HL-60 (cell line): ENCODE data around the gene POLR2J3.
"Not testable (repeated sequence)": the region's sequence is repeated elsewhere in the genome, so short reads cannot be mapped to it uniquely, and the experiment has no call there.

Experiments used
- DNase-seq, 2 experiments: peaks; one replicate each; pipeline ENCODE4 v3.0.0-alpha.2; 2010 to 2020; ENCODE audit warnings: low read depth in 1 of 2, low spot score in 1 of 2
- H3K27ac ChIP-seq: fragments of 250-450 bp; sonication (Bioruptor Pico); replicated peaks from 2 replicates; pipeline ENCODE4 v1.5.1; 2020; ENCODE audit warnings: mild to moderate bottlenecking, moderate library complexity
- H3K27me3 ChIP-seq: fragments of 250-450 bp; sonication (Bioruptor Pico); 2 replicates; pipeline ENCODE4 v1.5.1; 2021; ENCODE audit warnings: mild to moderate bottlenecking, moderate library complexity; ENCODE audit not compliant: insufficient read depth, poor library complexity, severe bottlenecking
- H3K4me3 ChIP-seq: replicated peaks from 2 replicates; pipeline ENCODE4 v1.5.1; 2011; ENCODE audit warnings: mild to moderate bottlenecking, control low read depth, low read length; ENCODE audit not compliant: insufficient read depth

POLR2J3 gene

DNA sequence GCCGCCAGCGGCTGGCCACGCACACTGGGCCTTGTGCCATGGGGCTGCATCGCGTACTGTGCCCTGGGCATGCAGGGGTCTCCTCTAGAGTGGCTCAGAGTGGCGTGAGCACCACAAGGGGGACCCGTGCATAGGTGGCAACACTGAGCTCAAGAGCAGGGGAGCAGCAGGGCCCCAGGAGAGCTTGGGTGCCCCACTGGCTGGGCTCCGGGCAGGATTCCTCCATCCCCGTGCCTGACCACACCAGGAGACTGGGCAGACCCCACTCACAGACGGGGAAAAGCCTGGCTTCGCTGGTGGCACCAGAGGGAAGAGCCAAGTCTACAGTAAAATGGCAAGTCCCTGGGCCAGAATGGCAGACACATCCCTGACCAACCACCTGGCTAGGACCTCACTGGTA is 3.8 kb downstream of the POLR2J3 start:
- not testable (repeated sequence) for H3K27ac ChIP-seq, H3K4me3 ChIP-seq, DNase-seq, H3K27me3 ChIP-seq

DNA sequence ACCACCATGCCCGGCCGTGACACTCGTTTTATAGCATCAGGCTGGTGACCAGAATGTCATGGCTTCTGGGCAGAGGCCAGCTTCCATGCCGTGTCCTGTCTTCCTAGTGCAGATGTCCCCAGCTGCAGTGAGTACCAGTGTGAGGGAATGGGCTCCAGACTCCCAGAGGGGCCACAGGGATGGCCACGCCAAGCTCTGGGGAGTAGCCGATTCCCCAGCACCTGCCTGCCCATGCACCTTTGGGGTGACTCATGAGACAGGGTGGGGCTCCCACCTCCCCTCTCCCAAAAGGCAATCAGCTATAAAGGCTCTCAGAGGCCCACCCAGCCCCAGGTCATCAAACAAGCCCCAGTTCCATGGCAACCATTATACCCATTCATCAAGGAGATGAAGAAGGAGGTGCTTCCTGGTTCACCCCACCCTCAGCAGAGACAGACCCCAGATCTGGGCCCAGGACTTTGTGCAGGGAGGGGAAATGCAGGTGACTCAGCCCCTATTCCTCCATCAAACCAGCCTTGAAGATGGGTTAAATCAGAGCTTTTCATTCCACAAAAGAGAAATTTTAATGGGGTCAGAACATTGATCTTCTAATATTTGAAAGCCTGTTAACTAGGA is 21.5 kb downstream of the POLR2J3 start, which contains the start of gene SPDYE2:
TSS of gene SPDYE2 (plus strand) at position 419 of the 615 bp plus-strand sequence. CDS start 2,030 bp downstream, outside the sequence.
- H3K27ac ChIP-seq, H3K4me3 ChIP-seq, H3K27me3 ChIP-seq, DNase-seq: not testable (repeated sequence)

DNA sequence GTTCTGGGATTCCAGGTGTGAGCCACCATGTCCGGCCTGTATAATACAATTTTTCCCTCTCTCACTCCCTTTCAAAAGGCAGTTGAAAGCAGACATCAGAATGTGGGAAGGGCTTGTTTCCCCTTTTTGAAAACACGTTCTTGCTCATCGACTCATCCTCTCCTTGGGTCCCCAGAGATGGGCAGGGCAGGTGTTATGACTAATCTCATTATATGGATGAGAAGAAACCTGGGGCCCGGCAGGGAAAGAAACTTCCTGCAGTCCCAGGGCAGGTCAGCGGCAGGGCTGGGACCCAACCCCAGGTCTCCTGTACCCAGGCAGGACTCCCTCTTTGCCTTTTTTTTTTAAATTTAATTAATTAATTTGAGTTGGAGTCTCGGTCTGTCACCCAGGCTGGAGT is 26.0 kb downstream of the POLR2J3 start:
- not testable (repeated sequence) for H3K27ac ChIP-seq, H3K4me3 ChIP-seq, H3K27me3 ChIP-seq, DNase-seq

DNA sequence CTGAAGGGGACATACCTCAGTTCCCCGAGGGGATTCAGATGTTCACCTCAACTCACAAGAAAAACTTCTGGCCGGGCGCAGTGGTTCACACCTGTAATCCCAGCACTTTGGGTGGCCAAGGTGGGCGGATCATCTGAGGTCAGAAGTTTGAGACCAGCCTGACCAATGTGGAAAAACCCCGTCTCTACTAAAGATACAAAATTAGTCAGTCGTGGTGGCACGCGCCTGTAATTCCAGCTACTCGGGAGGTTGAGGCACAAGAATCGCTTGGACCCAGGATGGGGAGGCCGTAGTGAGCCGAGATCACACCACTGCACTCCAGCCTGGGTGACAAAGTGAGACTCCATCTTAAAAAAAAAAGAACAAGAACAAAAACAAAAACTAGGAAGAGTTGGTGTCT is 27.1 kb downstream of the POLR2J3 start:
- not testable (repeated sequence) for H3K27ac ChIP-seq, H3K4me3 ChIP-seq, DNase-seq, H3K27me3 ChIP-seq

DNA sequence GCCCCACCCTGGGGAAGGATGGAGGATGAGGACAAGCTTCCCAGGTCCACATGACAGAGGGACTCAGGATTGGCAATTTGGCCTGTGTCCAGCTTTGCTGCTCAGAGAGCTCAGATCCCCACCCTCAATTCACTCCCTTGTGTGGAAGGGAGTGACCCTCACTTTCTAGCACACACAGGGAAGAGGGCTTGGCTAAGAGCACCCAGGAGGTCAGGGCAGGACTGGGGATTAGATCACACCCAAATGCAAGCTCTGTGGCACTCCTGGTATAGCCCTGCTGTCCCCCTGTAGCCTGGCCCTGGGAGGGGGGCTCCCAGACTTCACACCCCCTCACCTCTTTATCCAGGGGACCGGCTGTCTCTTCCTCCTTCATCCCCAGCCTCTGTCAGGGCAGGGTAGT is 28.0 kb downstream of the POLR2J3 start:
- DNase-seq, H3K4me3 ChIP-seq, H3K27me3 ChIP-seq, H3K27ac ChIP-seq: not testable (repeated sequence)

DNA sequence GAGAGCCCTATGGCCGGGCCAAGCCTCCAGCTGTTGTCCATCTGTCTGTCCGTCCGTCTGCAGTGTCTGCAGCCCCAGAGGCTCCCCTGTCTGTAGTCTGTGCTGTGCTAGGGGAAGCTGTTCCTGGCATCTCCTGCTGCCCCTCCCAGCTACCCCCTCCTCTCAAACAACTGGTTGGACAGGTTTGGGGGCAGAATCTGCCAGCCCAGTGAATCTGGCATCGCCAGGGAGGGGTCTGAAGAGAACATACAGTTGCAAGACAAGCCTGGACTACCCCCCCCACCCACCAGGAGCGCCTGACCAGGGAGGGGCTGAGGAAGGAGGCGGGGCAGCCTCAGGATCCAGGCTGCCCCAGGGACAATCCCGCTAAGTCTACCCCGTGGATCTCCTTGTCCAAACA is 28.8 kb downstream of the POLR2J3 start, which contains the start of gene UPK3BL2:
TSS of gene UPK3BL2 (minus strand) at position 101 of the 400 bp plus-strand sequence. CDS start at position 41, 60 bp downstream.
- not testable (repeated sequence) for H3K27ac ChIP-seq, H3K27me3 ChIP-seq, H3K4me3 ChIP-seq, DNase-seq

DNA sequence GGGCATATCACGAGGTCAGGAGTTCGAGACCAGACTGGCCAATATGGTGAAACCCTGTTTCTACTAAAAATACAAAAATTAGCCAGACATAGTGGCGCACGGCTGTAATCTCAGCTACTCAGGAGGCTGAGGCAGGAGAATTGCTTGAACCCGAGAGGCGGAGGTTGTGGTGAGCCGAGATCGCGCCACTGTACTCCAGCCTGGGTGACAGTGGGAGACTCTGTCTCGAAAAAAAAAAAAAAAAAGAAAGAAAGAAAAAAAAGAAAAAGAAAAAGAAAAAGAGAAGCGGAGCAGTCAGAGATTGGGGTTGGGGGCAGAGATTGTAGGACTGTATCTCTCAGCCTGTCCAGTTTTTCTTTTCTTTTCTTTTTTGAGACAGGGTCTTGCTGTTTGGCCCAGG is 29.6 kb downstream of the POLR2J3 start:
- not testable (repeated sequence) for H3K27ac ChIP-seq, H3K4me3 ChIP-seq, DNase-seq, H3K27me3 ChIP-seq

DNA sequence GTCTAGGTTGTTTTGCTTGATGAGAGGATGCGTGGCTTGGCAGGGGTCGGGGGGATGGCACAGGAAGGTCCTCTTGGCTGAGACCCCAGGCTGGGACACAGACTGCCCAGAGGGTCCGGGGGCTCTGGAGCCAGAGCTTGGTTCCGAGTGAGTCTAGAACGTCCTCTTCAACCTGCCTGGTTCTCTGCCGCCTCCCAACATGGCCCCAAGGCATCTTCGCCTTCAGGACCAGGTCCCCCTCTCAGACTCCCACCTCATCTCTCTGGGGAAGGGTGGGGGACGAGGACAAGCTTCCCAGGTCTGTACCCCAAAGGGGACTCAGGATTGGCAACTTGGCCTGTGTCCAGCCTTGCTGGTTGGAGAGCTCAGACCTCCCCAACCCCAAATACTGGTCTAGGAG is 30.3 kb downstream of the POLR2J3 start:
- H3K4me3 ChIP-seq, H3K27ac ChIP-seq, H3K27me3 ChIP-seq, DNase-seq: not testable (repeated sequence)

DNA sequence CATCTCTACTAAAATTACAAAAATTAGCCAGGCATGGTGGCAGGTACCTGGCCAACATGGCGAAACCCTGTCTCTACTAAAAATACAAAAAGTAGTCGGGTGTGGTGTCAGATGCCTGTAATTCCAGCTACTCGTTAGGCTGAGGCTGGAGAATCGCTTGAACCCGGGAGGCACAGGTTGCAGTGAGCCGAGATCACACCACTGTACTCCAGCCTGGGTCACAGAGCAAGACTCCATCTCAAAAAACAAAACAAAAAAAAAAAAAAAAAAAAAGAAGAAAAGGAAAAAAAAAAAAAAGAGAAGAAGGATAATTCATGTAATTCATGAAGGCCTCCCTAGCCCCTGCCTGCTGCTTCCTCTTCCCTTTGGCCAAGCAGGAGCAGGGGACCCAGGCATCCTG is 31.8 kb downstream of the POLR2J3 start:
- H3K27me3 ChIP-seq, H3K4me3 ChIP-seq, H3K27ac ChIP-seq: not testable (repeated sequence)
- DNase-seq, result peak in 1 of 2 experiments; percentile 0

DNA sequence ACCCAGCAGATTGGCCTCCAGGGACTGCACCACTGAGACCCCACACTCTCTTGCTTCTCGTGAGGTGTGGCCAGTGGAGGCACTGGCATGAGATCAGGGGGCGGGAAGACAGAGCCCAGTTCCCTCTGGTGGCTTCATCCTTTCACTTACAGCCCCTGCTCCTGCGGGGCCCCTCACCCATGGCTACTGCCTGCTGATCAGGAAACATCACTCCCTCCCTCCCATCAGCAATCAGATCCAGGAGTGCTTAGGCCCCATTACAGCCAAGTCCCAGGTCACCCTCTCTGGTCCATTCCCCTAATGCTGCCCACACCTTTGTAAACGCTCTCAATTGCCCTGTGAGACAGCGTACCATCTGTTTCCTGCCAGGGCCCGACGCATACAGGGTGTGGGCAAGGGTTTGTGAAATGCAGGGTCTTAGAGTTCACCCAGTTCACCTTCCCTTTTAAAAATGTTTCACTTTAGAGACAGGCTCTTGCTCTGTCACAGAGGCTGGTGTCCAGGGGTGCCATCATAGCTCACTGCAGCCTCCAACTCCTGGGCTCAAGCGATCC is 37.2 kb downstream of the POLR2J3 start:
- not testable (repeated sequence) for DNase-seq, H3K27me3 ChIP-seq, H3K27ac ChIP-seq, H3K4me3 ChIP-seq

DNA sequence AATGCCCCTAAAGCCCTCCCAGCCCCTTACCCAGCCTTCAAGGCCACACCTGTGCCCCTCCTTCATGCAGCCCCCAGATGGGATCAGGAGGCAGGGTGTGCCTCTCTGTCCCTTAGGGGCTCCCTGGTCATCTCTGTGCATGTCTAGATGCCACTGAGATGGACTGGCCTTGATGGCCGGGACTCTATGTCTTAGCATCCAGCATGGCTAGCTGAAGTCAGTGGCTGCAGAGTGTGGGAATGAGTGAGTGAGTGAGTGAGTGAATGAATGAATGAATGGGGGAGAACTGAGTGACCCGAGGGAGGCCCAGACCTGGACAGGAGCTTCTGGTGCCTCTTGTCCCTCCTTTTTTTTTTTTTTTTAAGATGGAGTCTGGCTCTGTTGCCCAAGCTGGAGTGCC is 40.3 kb downstream of the POLR2J3 start:
- DNase-seq, H3K27me3 ChIP-seq, H3K27ac ChIP-seq, H3K4me3 ChIP-seq: not testable (repeated sequence)

DNA sequence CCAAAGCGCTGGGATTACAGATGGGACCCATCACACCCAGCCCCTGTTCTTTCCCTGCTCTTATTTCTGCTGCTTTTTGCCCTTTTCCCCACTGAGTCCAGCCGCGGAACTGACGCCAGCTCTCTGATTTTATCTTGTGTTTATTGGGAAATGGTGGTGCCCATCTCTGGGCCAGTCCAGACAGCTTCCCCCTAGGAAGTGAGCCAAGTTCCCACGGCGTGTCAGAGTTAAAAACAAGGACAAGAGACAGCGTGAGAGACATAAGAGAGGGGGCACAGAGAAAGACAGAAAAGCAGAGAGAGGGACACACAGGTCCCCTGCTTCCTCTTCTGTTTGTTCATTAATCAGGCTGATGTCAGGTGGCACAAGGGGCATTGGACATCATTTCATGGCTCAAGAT is 40.8 kb downstream of the POLR2J3 start:
- H3K27me3 ChIP-seq, H3K27ac ChIP-seq, H3K4me3 ChIP-seq: not testable (repeated sequence)
- DNase-seq, result peak in 1 of 2 experiments; percentile 0

DNA sequence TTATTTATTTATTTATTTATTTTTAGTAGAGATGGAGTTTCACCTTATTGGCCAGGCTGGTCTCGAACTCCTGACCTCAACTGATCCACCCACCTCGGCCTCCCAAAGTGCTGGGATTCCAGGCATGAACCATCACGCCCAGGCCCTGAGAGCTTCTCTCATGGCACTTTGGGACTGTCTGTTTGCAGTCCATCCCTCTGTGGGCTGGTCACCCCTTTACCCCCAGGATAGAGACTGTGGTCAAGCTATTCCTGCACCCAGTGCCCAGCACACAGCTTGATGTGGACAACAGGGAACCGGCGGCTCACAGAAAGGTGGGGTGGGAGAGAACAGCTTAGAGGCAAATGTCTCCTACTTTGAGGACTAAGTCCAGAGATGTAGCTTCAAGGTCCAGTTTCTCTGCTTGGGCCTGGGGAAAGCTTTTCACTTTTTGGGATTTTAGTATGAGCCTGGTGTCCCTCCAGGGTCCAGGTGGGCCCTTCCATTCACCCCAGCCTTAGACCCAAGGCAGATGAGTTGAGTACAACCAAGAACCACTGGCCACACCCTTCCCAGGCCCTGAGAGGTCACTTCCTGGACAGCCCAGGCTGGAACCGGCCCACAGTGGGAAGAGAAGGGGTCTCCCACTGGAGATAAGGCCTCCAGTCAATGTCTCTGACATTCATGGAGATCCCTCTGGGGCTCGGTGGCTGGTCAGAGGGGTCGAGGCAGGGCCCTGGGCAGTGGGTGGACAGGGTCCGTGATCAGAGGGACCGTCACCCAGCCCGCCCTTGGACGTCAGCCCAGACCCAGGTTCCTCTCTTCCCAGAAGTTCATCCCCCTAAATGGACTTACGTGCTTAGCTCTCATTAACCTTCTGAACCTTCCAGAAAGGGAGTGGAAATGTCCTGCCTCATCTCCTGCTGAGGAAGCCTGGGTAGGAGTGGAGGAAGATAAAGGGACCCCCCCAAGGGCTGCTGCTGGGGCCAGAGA is 44.3 kb downstream of the POLR2J3 start:
- DNase-seq, result not testable (repeated sequence)

DNA sequence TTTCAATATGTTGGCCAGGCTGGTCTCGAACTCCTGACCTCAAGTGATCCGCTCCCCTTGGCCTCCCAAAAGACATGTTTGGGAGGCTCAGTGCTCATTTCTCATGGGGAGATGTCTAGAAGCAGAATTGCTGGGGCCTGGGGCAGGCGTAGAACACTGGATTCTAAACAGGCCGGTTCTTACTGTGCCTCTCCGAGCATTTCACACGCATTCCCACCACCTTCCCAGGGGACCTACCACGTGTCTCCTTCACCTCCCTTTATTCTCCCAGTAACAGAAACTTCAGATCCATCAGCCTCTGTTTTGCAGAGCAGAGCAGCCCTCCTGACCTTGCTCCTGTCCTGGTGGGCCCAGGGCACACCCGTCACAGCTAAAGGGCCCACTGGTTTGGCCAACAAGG is 45.2 kb downstream of the POLR2J3 start:
- H3K4me3 ChIP-seq, DNase-seq, H3K27me3 ChIP-seq, H3K27ac ChIP-seq: not testable (repeated sequence)

More for the DNA sequence above, 44.3 kb downstream of the POLR2J3 start:
- H3K4me3 ChIP-seq, H3K27ac ChIP-seq, H3K27me3 ChIP-seq: not testable (repeated sequence)

DNA sequence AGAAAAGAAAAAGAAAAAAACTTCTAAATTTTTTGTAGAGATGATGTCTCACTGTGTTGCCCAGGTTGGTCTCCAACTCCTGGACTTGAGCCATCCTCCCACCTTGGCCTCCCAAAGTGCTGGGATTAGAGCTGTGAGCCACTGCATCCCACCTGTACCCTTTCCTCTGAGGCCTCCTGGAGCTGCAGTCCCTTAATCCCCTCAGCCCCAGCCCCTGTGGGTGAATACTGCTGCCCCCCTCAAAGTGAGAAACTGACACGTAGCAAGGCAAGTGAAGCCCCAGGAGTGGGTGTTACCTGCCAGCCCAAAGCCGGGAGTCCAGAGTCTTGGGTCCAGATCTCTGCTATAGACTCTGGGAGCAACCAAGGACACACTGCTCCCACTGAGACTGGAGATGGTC is 47.6 kb downstream of the POLR2J3 start:
- not testable (repeated sequence) for H3K27ac ChIP-seq, H3K27me3 ChIP-seq, H3K4me3 ChIP-seq
- peak in 1 of 2 experiments; percentile 0 for DNase-seq
